TTC549 (cell line): Measurements from ENCODE around the gene TAF15.

Experiments used
- FAIRE-seq: peaks from 2 replicates; lab custom pipeline; 2012; peaks lifted over from hg19 to GRCh38; lab: Jason Lieb, UNC

The TAF15 gene

GRCh38 chr17:35872196-35872980 lies 63.1 kb downstream of the TAF15 start:
- FAIRE-seq, result no peak

- FAIRE-seq, result no peak
Measured at GRCh38 chr17:35875072-35875799, 66.0 kb downstream of the TAF15 start.

- no peak for FAIRE-seq
Measured at GRCh38 chr17:35875800-35876139, 66.5 kb downstream of the TAF15 start.

GRCh38 chr17:35876534-35876933 lies 67.2 kb downstream of the TAF15 start:
- FAIRE-seq, result no peak

DNA sequence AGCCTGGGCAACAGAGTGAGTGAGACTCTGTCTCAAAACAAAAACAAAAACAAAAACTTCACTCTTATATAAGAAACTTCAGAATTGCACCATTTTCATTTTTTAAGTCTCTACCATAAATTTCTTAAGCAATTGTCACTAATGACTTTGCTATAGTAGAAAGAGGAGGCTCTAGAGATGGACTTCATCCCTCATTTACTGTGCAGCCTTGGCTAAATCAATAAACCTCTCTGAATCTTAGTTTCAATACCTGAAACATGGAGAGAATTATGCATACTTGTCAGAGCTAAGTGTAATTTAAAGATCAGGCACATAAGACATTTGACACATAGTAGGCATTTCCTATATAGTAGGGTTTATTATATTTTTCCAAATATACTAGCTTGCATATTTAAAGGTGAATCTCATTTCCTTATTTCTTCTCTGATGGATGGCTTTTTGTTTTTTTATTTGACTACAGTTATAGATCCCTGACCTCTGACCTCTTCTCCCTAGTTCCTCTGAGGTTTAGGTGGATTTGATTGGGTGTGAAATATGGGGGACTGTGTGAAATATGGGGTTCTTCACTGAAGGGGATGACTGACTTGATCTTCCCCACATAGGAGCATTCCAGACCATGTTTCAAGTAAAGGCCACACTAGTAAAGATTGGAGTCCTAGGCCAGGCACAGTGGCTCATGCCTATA lies 68.2 kb downstream of the TAF15 start:
- no peak for FAIRE-seq

- FAIRE-seq, result no peak
Measured at GRCh38 chr17:35878361-35878760, 69.1 kb downstream of the TAF15 start.

GRCh38 chr17:35879773-35880654 lies 70.7 kb downstream of the TAF15 start, which contains the start of gene CCL5:
CCL5 (minus strand) TSS chr17:35880360.
- FAIRE-seq, result no peak

- FAIRE-seq, result no peak
Measured at GRCh38 chr17:35889241-35889640, 80.0 kb downstream of the TAF15 start.

DNA sequence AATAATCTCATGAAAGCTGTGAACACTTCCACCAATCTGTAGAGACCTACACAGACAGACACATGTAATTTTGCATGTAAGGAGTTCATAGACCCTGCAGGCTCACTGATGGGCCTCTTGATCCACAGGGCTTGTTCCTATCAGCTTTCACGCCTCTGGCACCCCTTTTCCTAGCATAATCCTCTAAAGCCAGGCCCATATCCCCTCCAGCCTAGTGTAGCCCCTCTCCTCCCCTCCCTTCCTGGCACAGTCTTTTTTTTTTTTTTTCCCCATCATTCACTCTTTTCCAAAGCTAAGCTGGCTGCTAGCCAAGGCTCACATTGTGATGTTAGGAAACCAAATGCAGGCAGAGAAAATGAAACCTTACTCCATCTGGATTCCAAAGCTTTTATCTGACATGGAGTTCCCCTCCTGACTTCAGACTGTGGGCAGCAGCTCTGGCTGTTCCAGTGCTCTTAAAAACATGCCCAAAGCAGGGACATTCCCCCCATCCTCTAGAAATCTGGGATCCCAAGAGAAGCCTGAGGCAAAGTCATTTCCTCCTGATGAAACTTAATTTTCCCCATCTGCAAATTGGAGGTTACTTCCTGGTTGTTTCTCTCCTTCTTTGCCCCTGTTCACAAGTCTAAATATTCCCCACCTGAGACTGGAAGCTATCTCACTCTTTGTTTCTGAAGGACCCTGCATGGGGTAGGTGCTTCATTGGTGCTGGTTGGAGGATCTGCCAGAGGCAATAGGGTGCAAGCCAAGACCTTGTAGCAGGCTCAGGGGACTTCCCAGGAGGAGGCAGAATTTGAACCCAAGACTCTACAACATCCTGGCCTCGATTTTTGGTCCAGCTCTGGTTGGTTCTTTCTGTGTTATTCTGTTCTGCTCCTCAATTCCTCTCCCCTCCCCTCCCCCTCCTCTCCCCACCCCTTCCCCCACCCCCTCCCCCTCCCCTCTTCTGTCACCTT lies 80.8 kb downstream of the TAF15 start:
- FAIRE-seq, result no peak

- no peak for FAIRE-seq
Measured at GRCh38 chr17:35890774-35891155, 81.5 kb downstream of the TAF15 start.

DNA sequence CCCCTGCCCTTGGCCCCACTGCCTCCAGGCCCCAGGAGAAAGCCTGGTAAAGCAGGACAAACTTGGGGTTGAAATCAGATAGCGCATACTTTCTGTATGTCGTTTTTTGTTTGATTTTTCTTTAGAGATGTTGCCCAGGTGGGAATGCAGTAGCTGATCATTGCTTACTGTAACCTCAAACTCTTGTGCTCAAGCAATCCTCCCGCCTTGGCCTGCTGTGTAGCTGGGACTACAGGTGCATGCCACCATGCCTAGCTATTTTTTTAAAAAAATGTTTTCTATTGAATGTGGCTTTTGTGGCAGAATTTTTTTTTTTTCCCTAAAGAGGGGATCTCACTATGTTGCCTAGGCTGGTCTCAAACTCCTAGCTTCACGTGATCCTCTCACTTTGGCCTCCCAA lies 82.0 kb downstream of the TAF15 start:
- FAIRE-seq, result no peak

DNA sequence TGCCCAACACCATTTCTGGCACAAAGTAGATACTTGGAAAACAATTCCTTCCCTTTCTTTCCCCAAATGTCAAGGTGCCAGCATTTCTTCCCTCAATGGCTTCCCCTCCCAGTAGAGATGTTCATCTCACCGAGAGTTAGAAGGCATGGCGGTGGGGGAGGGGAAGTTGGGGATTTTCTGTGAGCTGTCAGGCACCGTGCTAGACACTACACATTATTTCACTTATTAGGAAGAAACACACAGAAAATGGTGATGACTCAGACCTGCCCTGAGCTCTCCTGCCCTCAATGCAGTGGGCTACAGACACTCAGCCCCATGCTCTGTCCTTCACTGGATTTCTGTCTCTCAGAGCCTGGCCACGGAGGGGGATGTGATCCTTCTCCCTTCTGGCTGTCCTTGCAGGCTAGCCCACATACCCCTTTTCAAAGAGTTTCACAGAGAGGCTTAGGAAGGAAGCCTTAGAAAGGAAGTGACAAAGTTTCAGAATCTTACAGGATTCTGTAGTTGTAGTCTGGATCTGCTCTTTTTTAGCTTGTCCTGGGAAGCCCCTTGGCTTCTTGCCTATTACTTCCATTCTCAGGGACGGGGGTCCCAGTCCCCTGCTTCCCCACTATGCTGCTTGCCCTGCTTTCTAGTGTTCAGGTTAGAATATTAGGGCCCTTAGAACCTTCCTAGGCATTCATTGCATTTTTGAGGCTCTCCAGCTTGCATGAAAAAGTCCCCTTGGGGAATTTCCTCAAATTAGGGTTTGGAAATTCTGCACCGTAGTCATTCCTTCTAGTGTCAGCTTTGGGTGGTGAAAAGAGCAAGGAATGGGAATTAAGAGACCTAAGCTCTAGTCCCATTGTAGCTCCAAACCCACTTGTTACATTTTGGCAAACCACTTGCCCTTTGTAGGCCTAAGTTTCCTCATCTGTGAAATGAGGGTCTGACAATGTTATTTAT lies 83.1 kb downstream of the TAF15 start:
- no peak for FAIRE-seq

GRCh38 chr17:35893751-35894150 lies 84.5 kb downstream of the TAF15 start:
- no peak for FAIRE-seq

- FAIRE-seq, result no peak
Measured at GRCh38 chr17:35894206-35894605, 84.9 kb downstream of the TAF15 start.

DNA sequence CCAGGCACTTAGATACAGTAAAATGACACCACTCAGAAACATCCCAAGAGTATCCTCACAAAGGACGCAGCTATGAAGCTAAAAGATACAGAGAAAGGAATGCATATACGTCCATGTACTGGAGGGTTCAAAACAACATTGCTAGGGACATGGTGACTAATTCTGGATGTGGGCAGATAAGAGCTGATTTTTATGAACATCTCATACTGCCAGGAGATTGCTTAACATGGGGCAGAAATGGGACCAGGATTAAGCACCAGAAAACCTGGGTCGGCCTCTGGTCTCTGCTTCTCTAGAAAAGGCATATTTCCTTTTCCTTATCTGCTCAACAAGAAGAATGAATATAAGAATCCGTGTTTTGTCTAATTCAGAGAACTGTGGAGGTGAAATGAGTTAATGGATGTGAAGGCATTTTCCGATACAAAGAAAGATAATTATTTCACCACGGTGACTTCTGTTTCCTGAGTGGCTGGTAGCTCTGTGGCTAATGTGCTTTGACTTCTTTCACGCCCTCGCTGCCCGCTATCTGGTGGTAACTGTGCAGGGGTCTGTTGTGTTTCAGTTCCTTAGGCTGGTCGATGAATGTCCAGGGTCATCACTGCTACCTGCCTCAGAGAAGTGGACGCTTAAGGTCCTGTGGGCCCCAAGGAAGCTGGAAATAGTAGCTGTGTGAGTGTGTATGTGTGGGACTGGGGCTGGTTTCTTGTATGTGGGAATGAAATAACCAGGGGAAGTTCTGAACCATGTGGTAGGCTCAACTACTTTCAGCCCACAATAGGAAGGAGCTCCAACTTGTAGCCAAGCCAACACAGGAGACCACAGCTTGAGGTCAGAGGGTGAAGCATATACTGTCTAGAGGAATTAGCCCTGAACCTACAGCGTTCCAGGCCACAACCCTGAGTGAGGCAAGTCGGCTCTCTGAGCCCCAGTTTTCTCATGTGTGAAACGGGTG lies 86.6 kb downstream of the TAF15 start:
- no peak for FAIRE-seq
